Measurements from ENCODE around the gene PCDHA2. TPM values are rescaled to one million over a fixed set of nuclear protein-coding genes. Genes with fewer than 3 reads are reported as not detected.
"Not testable (repeated sequence)": the region's sequence is repeated elsewhere in the genome, so short reads cannot be mapped to it uniquely, and the experiment has no call there.

Gene PCDHA2
- total RNA-seq, 4 donors from 2014 or later, result not detected

GRCh38 chr5:140785905-140786686 is 8.6 kb upstream of the PCDHA2 start, which contains the start of gene PCDHA1:
TSS of gene PCDHA1 (plus strand) at chr5:140786140.
- no peak within 1 kb of the TSS for H3K27ac ChIP-seq
- DNase-seq (ENCODE audit: low spot score in 2 of 2), result no peak
- H3K36me3 ChIP-seq, result no peaks in the 10 kb centered on the region
- H3K4me1 ChIP-seq, result no peaks in the 10 kb centered on the region
- 46% methylated on average over 29 of the region's 29 CpGs for WGBS
- H3K9me3 ChIP-seq, result peaks cover 24% of the 10 kb centered on the region
- TF ChIP-seq POLR2AphosphoS5 (IDR thresholded peaks at IDR 0.05) (no peak), POLR2A (IDR thresholded peaks at IDR 0.05) (no peak), CTCF (IDR thresholded peaks at IDR 0.05) (no peak), EP300 (IDR thresholded peaks at IDR 0.05) (no peak)
- H3K27me3 ChIP-seq, result peaks cover 22% of the 10 kb centered on the region
- no peak within 1 kb of the TSS for H3K4me3 ChIP-seq

GRCh38 chr5:140787422-140787821 is 7.2 kb upstream of the PCDHA2 start:
- not testable (repeated sequence) for DNase-seq (ENCODE audit: low spot score in 2 of 2)
- peaks cover 24% of the 10 kb centered on the region for H3K9me3 ChIP-seq
- WGBS, result 68% methylated on average over 20 of the region's 44 CpGs

GRCh38 chr5:140787849-140788504 is 6.7 kb upstream of the PCDHA2 start:
- H3K27ac ChIP-seq; DNase-seq (ENCODE audit: low spot score in 2 of 2); H3K4me1 ChIP-seq; H3K4me3 ChIP-seq; H3K36me3 ChIP-seq: not testable (repeated sequence)
- WGBS, result 49% methylated on average over 6 of the region's 70 CpGs
- H3K27me3 ChIP-seq, result peaks cover 22% of the 10 kb centered on the region
- H3K9me3 ChIP-seq, result peaks cover 24% of the 10 kb centered on the region

More at GRCh38 chr5:140787422-140787821, 7.2 kb upstream of the PCDHA2 start:
- H3K27ac ChIP-seq, H3K36me3 ChIP-seq, H3K4me3 ChIP-seq, H3K4me1 ChIP-seq: not testable (repeated sequence)
- H3K27me3 ChIP-seq, result peaks cover 22% of the 10 kb centered on the region

- Histone ChIP-seq H3K9me3 (peaks cover 27% of the 10 kb centered on the region), H3K4me3 (no peak overlapping the region), H3K27ac (no peak overlapping the region), H3K36me3 (no peaks in the 10 kb centered on the region), H3K4me1 (no peaks in the 10 kb centered on the region), H3K27me3 (peaks cover 23% of the 10 kb centered on the region)
- WGBS, result 42% methylated on average over 2 of the region's 2 CpGs
- TF ChIP-seq POLR2AphosphoS5 (IDR thresholded peaks at IDR 0.05) (no peak), POLR2A (IDR thresholded peaks at IDR 0.05) (no peak), EP300 (IDR thresholded peaks at IDR 0.05) (no peak), CTCF (IDR thresholded peaks at IDR 0.05) (no peak)
- DNase-seq (ENCODE audit: low spot score in 2 of 2), result no peak
Observed at GRCh38 chr5:140791089-140791488, 3.6 kb upstream of the PCDHA2 start.

- TF ChIP-seq EP300 (IDR thresholded peaks at IDR 0.05) (no peak), CTCF (IDR thresholded peaks at IDR 0.05) (no peak), POLR2A (IDR thresholded peaks at IDR 0.05) (no peak), POLR2AphosphoS5 (IDR thresholded peaks at IDR 0.05) (no peak)
- no peak for DNase-seq (ENCODE audit: low spot score in 2 of 2)
- H3K36me3 ChIP-seq, result no peaks in the 10 kb centered on the region
- no peaks in the 10 kb centered on the region for H3K4me1 ChIP-seq
- WGBS, result 22% methylated on average over 15 of the region's 15 CpGs
- no peak overlapping the region for H3K4me3 ChIP-seq
- H3K27ac ChIP-seq, result no peak overlapping the region
- peaks cover 15% of the 10 kb centered on the region for H3K9me3 ChIP-seq
- peaks cover 3% of the 10 kb centered on the region for H3K27me3 ChIP-seq
Observed at GRCh38 chr5:140795259-140795641, 598 bp downstream of the PCDHA2 start.

GRCh38 chr5:140796072-140796717 is 1.5 kb downstream of the PCDHA2 start:
- H3K4me1 ChIP-seq; DNase-seq (ENCODE audit: low spot score in 2 of 2); H3K36me3 ChIP-seq; H3K27ac ChIP-seq; H3K27me3 ChIP-seq; H3K4me3 ChIP-seq: not testable (repeated sequence)
- H3K9me3 ChIP-seq, result peaks cover 17% of the 10 kb centered on the region
- WGBS, result 65% methylated on average over 63 of the region's 72 CpGs

Measured in suprapubic skin (tissue), 4 donors.